ENCODE measurements around the gene ASB6. TPM values are rescaled to one million over a fixed set of nuclear protein-coding genes. Genes with fewer than 3 reads are reported as not detected.
A peak's percentile ranks its signal among the peaks of the same experiment; 100 is the strongest.

The ASB6 gene
- polyA plus RNA-seq, 2 of the 4 experiments (the other 2 are of a cell fraction), result 9.2 to 17.3 TPM

GRCh38 chr9:129631674-129632129 lies 10.2 kb downstream of the ASB6 start:
- ATAC-seq, result no peak
- H3K27ac ChIP-seq, result no peak overlapping the region
- H3K9me3 ChIP-seq, result no peaks in the 10 kb centered on the region
- no peak for TF ChIP-seq ESRRA (IDR thresholded peaks at IDR 0.05; ENCODE audit: borderline replicate concordance, low read length)
- TF ChIP-seq RNF2 (IDR thresholded peaks at IDR 0.05; ENCODE audit: borderline replicate concordance, low read depth), result no peak
- FAIRE-seq, result no peak
- no peak overlapping the region for H3K4me3 ChIP-seq
- H3K4me2 ChIP-seq, result no peak overlapping the region
- ChIA-PET POLR2A (no interaction called here), CTCF (interaction anchor here (1.4 to 26.2 kb wide), 6 partner anchors 8 to 498 kb away, joined by 5 to 947 read pairs (median 15); partner anchors contain the start of gene ASB6)
- 86% methylated on average over 19 of the region's 19 CpGs for WGBS (ENCODE audit: missing lambda C conversion rate)
- peaks cover 22% of the 10 kb centered on the region for H3K4me1 ChIP-seq
- no peak for DNase-seq (ENCODE audit: low read depth in 1 of 2, low spot score in 1 of 2)

GRCh38 chr9:129630967-129631673 lies 10.8 kb downstream of the ASB6 start:
- POLR2A ChIA-PET, result no interaction called here
- H3K27ac ChIP-seq, result no peak overlapping the region
- 79% methylated on average over 21 of the region's 21 CpGs for WGBS (ENCODE audit: missing lambda C conversion rate)
- DNase-seq (ENCODE audit: low read depth in 1 of 2, low spot score in 1 of 2) (no peak), FAIRE-seq (no peak), ATAC-seq (no peak)
- H3K4me2 ChIP-seq, result no peak overlapping the region
- H3K4me1 ChIP-seq, result peaks cover 22% of the 10 kb centered on the region
- H3K9me3 ChIP-seq, result no peaks in the 10 kb centered on the region
- H3K4me3 ChIP-seq, result no peak overlapping the region
- TF ChIP-seq EHMT2 (IDR thresholded peaks at IDR 0.05; ENCODE audit: low read depth) (no peak), PHF8 (IDR thresholded peaks at IDR 0.05; ENCODE audit: borderline replicate concordance, low read depth) (no peak), TFCP2L1 (CRISPR knock-in tag; IDR thresholded peaks at IDR 0.05) (no peak), ZNF302 (CRISPR knock-in tag; IDR thresholded peaks at IDR 0.05) (no peak), SREBF2 (IDR thresholded peaks at IDR 0.05) (no peak), ZC3H11A (IDR thresholded peaks at IDR 0.05) (no peak), RARB (CRISPR knock-in tag; IDR thresholded peaks at IDR 0.05) (no peak), KDM1A (IDR thresholded peaks at IDR 0.05; ENCODE audit: low read depth) (no peak), MAX (IDR thresholded peaks at IDR 0.05) (no peak), FOXS1 (CRISPR knock-in tag; IDR thresholded peaks at IDR 0.05) (no peak), FOSL2 (IDR thresholded peaks at IDR 0.05) (no peak), FOSL2 (CRISPR knock-in tag; IDR thresholded peaks at IDR 0.05) (no peak), CBX2 (IDR thresholded peaks at IDR 0.05; ENCODE audit: borderline replicate concordance, low read depth) (no peak), EHF (CRISPR knock-in tag; IDR thresholded peaks at IDR 0.05) (no peak), RCOR1 (IDR thresholded peaks at IDR 0.05; ENCODE audit: low read depth, low read length) (no peak), JUN (IDR thresholded peaks at IDR 0.05) (no peak), ESRRA (IDR thresholded peaks at IDR 0.05; ENCODE audit: borderline replicate concordance, low read length) (no peak), GATA3 (IDR thresholded peaks at IDR 0.05; ENCODE audit: borderline replicate concordance) (no peak), USF2 (IDR thresholded peaks at IDR 0.05) (no peak), ZFP36 (IDR thresholded peaks at IDR 0.05; ENCODE audit: borderline replicate concordance, partially characterized antibody) (no peak), KDM5A (IDR thresholded peaks at IDR 0.05) (no peak)
- CTCF ChIA-PET, result interaction anchor here (0.6 to 26.2 kb wide), 9 partner anchors 9 to 497 kb away, joined by 3 to 947 read pairs (median 6); partner anchors contain the start of gene ASB6

GRCh38 chr9:129629251-129629820 lies 12.6 kb downstream of the ASB6 start:
- H3K4me2 ChIP-seq, result peak overlapping the region; percentile 86; the same call in 2 of the 3 replicates
- WGBS (ENCODE audit: missing lambda C conversion rate), result 92% methylated on average over 8 of the region's 8 CpGs

More at GRCh38 chr9:129629251-129629820, 12.6 kb downstream of the ASB6 start:
- ChIA-PET POLR2A (no interaction called here), CTCF (interaction anchor here (0.6 to 26.2 kb wide), 9 partner anchors 9 to 496 kb away, joined by 3 to 947 read pairs (median 7); partner anchors contain the start of genes ASB6 and C9orf50)
- FAIRE-seq (no peak), ATAC-seq (no peak), DNase-seq (ENCODE audit: low read depth in 1 of 2, low spot score in 1 of 2) (no peak)
- TF ChIP-seq RNF2 (IDR thresholded peaks at IDR 0.05; ENCODE audit: borderline replicate concordance, low read depth), result no peak
- TF ChIP-seq BCL3 (IDR thresholded peaks at IDR 0.05), result no peak
- no peak for TF ChIP-seq EHMT2 (IDR thresholded peaks at IDR 0.05; ENCODE audit: low read depth)
- TF ChIP-seq CHD4 (IDR thresholded peaks at IDR 0.05; ENCODE audit: borderline replicate concordance), result no peak
- no peaks in the 10 kb centered on the region for H3K9me3 ChIP-seq
- peaks cover 23% of the 10 kb centered on the region for H3K4me1 ChIP-seq
- H3K27ac ChIP-seq, result no peak overlapping the region
- no peak overlapping the region for H3K4me3 ChIP-seq
